ENCODE measurements around the gene TLE2.
A peak's percentile ranks its signal among the peaks of the same experiment; 100 is the strongest.

Gene TLE2

GRCh38 chr19:3029065-3029923 lies at the start of gene TLE2:
TSS of gene TLE2 (minus strand) at chr19:3029280. CDS start at chr19:3028904, 376 bp downstream.
- peak in 1 of 2 experiments; percentile 14 for DNase-seq

- DNase-seq: peak in 1 of 2 experiments; percentile 65
These were observed 46.7 kb upstream of the TLE2 start for GRCh38 chr19:3075605-3076431.

- DNase-seq: no peak
These were observed 45.0 kb upstream of the TLE2 start for GRCh38 chr19:3073931-3074595.

- DNase-seq: peak in 1 of 2 experiments; percentile 13
These were observed 44.1 kb upstream of the TLE2 start for GRCh38 chr19:3073159-3073563.

GRCh38 chr19:3071768-3072167 lies 42.7 kb upstream of the TLE2 start:
- no peak for DNase-seq

- no peak for DNase-seq
These were observed 39.0 kb upstream of the TLE2 start for GRCh38 chr19:3068071-3068470.

GRCh38 chr19:3067563-3067962 lies 38.5 kb upstream of the TLE2 start:
- no peak for DNase-seq

GRCh38 chr19:3066482-3067049 lies 37.5 kb upstream of the TLE2 start:
- no peak for DNase-seq

GRCh38 chr19:3065675-3066357 lies 36.7 kb upstream of the TLE2 start:
- DNase-seq: peak in 1 of 2 experiments; percentile 11

GRCh38 chr19:3064011-3064330 lies 34.9 kb upstream of the TLE2 start:
- no peak for DNase-seq

- peak in 1 of 2 experiments; percentile 58 for DNase-seq
These were observed 33.4 kb upstream of the TLE2 start, which contains the start of gene TLE5 for GRCh38 chr19:3062165-3063105. TSS of gene TLE5 (minus strand) at chr19:3062495. CDS start at chr19:3062200, 295 bp downstream.

GRCh38 chr19:3061182-3062161 lies 32.4 kb upstream of the TLE2 start:
- DNase-seq: peak in 1 of 2 experiments; percentile 31

GRCh38 chr19:3060857-3061181 lies 31.7 kb upstream of the TLE2 start:
- no peak for DNase-seq

- DNase-seq: no peak
These were observed 30.6 kb upstream of the TLE2 start for GRCh38 chr19:3059653-3060052.

GRCh38 chr19:3058821-3059314 lies 29.8 kb upstream of the TLE2 start:
- DNase-seq: no peak

- DNase-seq: no peak
These were observed 29.1 kb upstream of the TLE2 start for GRCh38 chr19:3058009-3058820.

GRCh38 chr19:3057275-3057714 lies 28.2 kb upstream of the TLE2 start:
- no peak for DNase-seq

GRCh38 chr19:3056417-3057088 lies 27.5 kb upstream of the TLE2 start:
- DNase-seq: no peak

Measured in NCI-H526 (cell line).